HG02642 (cell line): ENCODE data around the gene RRAGC.
"Not testable (repeated sequence)": the region's sequence is repeated elsewhere in the genome, so short reads cannot be mapped to it uniquely, and the experiment has no call there.

Source experiments
- ATAC-seq: cut with Tn5 transposase; IDR thresholded peaks from one replicate; pipeline ENCODE4 v1.9.1; 2021; ENCODE audit warnings: mild to moderate bottlenecking; ENCODE audit not compliant: unreplicated experiment, poor library complexity

The RRAGC gene

GRCh38 chr1:38860454-38860795 is 853 bp upstream of the RRAGC start:
- no peak for ATAC-seq

GRCh38 chr1:38858833-38859560 is 575 bp downstream of the RRAGC start:
- peak; percentile 33 for ATAC-seq

GRCh38 chr1:38852780-38853179 is 6.8 kb downstream of the RRAGC start:
- peak; percentile 54 for ATAC-seq

GRCh38 chr1:38848071-38848470 is 11.5 kb downstream of the RRAGC start:
- no peak for ATAC-seq

DNA sequence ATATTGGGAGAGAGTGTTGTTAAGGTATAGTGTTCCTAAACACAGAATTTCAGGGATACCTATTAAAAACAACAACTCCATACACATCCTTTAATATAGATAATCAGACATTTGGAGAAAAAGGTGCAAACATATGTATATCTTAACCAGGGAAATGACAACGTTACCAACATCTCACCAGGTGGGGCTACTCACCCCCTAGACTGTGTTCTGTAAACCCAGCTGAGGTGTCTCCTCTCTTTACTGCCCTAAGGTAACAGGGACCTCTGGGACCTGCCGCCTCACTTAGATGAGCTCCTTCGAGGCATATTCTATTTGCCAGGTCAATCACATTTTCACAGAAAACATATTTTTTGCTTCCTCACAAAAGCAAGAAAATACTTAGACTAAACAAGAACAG is 13.4 kb downstream of the RRAGC start:
- no peak for ATAC-seq

GRCh38 chr1:38845088-38845487 is 14.5 kb downstream of the RRAGC start:
- not testable (repeated sequence) for ATAC-seq

- ATAC-seq = no peak
Measured at GRCh38 chr1:38840281-38840680, 19.3 kb downstream of the RRAGC start.

GRCh38 chr1:38839363-38839762 is 20.2 kb downstream of the RRAGC start:
- ATAC-seq = no peak

DNA sequence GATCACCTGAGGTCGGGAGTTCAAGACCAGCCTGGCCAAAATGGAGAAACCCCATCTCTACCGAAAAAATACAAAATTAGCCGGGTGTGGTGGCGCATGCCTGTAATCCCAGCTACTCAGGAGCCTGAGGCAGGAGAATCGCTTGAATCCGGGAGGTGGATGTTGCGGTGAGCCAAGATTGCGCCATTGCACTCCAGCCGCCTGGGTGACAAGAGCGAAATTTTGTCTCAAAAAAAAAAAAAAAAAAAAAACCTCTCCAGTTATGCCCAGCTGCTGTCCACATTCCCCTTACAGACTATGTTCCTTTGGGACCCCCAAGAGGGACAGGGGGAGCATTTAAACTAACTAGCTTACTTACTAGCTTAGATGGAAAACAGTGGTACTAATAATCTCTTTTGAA is 23.3 kb downstream of the RRAGC start:
- not testable (repeated sequence) for ATAC-seq

DNA sequence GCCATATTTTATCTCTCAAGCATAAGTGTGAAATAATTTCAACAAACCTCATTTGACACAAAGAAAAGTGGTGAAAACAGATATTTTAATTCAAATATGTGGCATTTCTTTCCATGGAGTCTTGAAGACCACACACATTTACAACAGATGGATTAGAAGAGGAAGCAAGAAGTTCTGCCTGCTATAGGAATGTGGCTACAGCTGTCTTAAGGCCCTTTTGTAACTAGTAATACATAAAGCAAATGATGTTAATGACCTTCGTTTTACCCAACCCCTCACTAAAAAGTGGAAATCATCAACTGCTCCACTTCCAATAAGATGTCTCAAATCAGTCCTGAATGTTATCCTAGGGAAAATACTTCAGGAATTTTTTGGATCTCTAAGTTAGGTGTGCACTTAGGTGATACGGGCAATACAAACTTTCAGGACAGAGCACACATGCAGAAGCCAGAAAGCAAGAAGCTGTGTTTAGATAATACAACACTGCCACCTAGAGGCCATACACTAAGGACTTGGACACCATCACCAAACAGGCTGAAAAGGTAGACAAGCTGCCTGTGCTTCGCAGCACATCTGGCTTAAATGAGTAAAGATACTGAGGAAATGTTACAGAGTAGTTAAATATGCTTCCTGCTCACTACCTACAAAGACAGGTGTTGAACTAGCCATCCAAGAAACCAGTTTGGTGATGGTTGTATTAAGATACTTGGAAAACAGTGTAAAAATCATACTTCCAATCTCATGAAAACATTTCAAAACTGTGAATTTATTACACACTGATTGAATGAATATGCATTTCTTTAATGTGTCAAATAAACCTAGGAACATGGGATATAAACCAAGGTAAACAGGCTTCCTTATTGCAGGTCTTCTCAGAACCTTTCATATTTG is 24.4 kb downstream of the RRAGC start:
- no peak for ATAC-seq

DNA sequence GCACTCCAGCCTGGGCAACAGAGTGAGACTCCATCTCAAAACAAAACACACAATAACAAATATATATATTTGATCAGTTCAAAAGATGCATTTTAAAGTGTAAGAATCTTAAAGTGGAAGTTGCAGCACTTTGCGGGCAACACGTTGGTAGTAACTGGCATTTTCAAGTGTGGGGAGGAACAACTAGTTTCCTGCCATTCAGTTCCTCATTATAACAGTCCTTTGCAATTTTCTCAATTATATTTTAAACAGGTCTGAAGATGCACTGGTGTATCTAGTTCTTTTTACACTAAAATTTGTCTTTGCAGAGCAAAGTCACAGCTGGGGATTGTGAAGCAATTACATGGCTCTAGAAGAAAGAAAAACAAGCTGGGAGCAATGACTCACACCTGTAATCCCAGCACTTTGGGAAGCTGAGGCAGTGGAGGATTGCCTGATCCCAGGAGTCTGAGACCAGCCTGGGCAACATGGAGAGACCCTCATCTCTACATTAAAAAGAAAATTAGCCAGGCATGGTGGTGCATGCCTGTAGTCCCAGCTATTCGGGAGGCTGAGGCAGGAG is 25.3 kb downstream of the RRAGC start:
- no peak for ATAC-seq

DNA sequence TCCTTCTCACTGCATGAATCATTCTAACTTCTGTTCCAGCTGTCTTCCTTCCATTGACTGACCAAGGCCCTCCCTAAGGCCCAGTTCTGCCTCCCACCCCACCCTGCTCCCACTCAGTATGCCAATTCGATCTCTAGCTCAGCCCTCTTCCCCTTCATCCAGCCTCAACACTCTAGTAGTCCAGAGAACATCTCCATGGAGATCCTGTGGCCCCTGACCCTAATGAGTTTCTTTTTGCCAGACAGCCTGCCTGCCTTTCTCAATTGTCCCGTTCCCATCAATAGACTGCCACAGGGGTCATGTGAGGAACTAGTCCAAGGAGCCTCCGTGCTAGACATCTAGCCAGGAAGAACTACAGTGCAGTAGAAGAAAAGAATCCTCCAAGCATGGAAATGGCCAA is 26.4 kb downstream of the RRAGC start:
- ATAC-seq = no peak

GRCh38 chr1:38832370-38832734 is 27.2 kb downstream of the RRAGC start:
- no peak for ATAC-seq

GRCh38 chr1:38831731-38832369 is 27.7 kb downstream of the RRAGC start:
- ATAC-seq = no peak

- no peak for ATAC-seq
Measured at GRCh38 chr1:38829368-38829767, 30.2 kb downstream of the RRAGC start.

- no peak for ATAC-seq
Measured at GRCh38 chr1:38827318-38827717, 32.3 kb downstream of the RRAGC start.

- ATAC-seq = no peak
Measured at GRCh38 chr1:38826886-38827285, 32.7 kb downstream of the RRAGC start.

DNA sequence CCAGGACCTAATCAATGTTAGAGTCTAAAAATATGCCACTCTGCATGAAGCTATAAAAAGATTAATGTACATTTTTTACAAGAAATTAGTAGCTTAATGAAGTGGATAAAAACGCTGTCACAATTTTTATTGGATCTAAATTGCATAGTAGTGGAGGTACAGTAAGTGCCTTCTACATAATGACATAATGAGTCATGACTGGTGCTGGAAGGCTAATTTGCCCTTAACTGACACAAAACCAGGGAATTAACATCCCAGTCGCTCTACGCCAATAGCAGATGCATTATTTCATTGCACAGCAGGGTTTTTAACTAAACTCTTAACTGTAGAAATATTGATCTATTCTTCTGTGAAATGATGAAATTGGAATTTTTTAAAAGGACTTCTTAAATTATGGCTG is 33.3 kb downstream of the RRAGC start:
- ATAC-seq = no peak

- no peak for ATAC-seq
Measured at GRCh38 chr1:38820860-38821259, 38.7 kb downstream of the RRAGC start.

DNA sequence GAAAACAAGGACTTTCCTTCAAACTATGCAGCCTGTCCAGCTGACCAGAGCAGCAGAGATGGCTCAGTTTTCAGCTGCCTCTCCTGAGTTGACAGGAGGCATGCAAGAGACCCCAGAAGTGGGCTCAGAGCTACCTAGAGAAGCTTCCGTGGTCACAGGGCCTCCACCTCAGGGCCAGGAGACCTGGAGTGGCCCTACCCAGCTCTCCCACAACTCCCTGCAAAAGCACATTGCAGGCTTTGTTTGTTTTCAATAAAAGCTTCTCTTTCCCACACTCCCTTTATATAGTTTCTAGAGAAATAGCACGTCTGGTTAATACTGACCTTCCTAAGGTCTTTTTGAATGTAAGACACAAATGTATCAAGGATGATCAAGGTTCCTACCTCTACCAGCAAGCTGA is 40.1 kb downstream of the RRAGC start:
- no peak for ATAC-seq

DNA sequence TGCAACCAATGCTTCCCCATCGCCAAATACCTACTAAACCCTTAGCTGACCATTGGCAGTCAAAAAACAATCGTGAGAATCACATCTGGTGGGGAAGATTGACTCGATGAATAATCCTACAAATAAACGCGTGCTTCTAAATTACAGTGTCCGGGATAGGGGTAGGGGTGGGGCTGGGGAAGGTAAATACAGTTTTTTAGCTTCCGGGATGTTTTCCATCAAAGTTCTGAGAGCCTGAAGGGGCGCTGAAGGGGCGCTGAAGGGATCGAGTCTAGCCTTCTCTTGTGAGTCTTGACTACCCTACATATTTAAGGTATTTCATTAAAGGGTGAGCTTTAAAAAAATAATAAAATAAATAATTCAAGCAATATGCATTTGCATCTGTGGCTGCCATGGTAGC is 40.5 kb downstream of the RRAGC start:
- ATAC-seq = no peak
